GM18520 (cell line): Measurements from ENCODE around the gene KRTCAP2.

Experiments
- ATAC-seq: cut with Tn5 transposase; IDR thresholded peaks from one replicate; pipeline ENCODE4 v1.9.1; 2021; ENCODE audit not compliant: unreplicated experiment

Gene KRTCAP2

DNA sequence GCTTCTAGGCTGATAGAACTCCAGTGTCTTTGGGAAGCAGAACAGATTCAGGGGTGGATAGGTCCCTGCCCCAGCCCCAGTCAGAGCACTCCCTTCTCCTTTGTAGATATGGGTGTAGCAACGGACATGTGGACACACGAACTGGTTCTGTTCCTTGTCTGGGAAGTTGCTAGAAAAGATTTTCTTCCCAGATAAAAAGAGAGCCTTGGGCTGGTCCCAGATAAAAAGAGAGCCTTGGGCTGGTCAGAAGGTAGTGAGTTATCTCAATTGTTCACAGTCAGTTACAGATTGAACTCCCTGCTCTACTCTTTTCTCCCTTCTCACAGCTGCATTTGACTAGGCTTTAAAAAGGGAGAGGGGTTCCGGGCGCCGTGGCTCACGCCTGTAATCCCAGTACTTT, 52.9 kb downstream of the KRTCAP2 start:
- no peak for ATAC-seq
